HCT116 (cell line): ENCODE results near the gene MYO1A. TPM values are rescaled to one million over a fixed set of nuclear protein-coding genes. Genes with fewer than 3 reads are reported as not detected.

Source experiments
- total RNA-seq: library from RNA; stranded (reverse); gene quantifications from one replicate; pipeline ENCODE4 v1.2.1, GENCODE V29; 2021; ENCODE audit not compliant: unreplicated experiment

The MYO1A gene
- total RNA-seq, 1 experiment from 2014 or later: 0.76 TPM

Other genes with a start within 250 kb of the MYO1A start
- gene SDR9C7, start 115.7 kb downstream of the MYO1A start, total RNA-seq: not detected
- gene RDH16, start 92.5 kb downstream of the MYO1A start, total RNA-seq: 0.59 TPM
- 12.3 TPM for gene ZBTB39, start 43.6 kb downstream of the MYO1A start, total RNA-seq
- gene TAC3, start 33.6 kb downstream of the MYO1A start, total RNA-seq: not detected
- gene NEMP1, start 28.7 kb upstream of the MYO1A start, total RNA-seq: 35.2 TPM
- 77.1 TPM for gene NAB2, start 39.0 kb upstream of the MYO1A start, total RNA-seq
- gene STAT6, start 61.2 kb upstream of the MYO1A start, total RNA-seq: 78.5 TPM
- 12.0 TPM for gene LRP1, start 78.4 kb upstream of the MYO1A start, total RNA-seq
- gene LRP1-AS, start 97.5 kb upstream of the MYO1A start, total RNA-seq: not detected
- 20.0 TPM for gene NXPH4, start 166.7 kb upstream of the MYO1A start, total RNA-seq
- 280 TPM for gene SHMT2, start 179.6 kb upstream of the MYO1A start, total RNA-seq
- 2.5 TPM for gene STAC3, start 201.1 kb upstream of the MYO1A start, total RNA-seq